GM18858 (cell line): ENCODE data around the gene SCAMP2.

Experiments
- ATAC-seq: cut with Tn5 transposase; IDR thresholded peaks from one replicate; pipeline ENCODE4 v1.9.1; 2021; ENCODE audit not compliant: unreplicated experiment

SCAMP2 gene

DNA sequence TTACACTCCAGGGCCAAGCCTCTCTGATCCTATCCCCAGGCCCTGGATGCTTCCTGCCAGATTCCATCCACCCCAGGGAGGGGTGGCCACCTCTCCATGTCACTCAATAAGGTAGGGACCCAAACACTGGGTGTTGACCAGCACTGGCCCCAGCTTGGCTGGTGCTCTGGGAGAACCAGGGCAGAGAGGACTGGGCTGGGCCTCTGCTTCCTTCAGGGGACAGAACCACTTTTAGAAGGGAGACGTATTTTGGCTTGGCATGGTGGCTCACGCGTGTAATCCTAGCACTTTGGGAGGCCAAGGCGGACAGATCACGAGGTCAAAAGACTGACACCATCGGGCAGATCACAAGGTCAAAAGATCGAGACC, 51.4 kb downstream of the SCAMP2 start:
- ATAC-seq, result no peak

- ATAC-seq, result no peak
Observed at GRCh38 chr15:74821091-74821789, 51.9 kb downstream of the SCAMP2 start.

DNA sequence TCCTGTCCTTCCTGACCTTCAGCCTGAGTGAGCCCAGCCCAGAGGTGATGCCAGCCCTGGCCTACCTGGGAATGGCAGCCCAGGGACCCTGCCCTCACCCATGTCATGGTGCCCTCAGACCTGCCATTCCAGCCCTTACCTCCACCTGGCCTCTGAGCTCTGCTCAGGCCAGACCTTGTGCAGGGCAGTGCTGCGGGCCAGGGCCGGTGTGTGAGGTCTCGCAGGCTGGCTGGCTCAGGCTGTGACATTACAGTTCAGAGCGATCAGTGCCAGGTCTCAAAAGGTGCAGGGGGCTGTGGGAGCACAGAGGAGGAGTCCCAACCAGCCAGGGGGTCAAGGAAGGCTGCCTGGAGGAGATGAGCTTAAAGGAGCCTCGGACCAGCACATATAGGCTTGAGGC, 53.1 kb downstream of the SCAMP2 start:
- ATAC-seq, result no peak

DNA sequence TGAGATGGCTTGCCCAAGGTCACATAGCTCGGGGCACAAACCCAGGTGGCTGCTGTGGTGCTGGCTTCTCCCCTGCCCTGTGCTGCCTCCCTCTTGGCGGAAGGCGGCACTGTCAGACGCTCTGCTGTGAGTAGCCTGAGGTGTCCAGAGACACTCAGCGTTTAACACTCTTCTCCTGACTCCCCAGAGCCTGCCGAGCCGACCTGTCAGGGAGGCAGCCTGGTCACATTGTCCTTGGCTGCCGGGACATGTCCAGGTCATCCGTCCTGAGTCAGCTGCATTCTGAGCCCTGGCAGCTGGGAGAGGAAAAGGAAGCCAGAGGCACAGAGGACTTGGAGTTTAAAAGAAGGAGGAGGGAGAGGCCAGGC, 55.8 kb downstream of the SCAMP2 start:
- ATAC-seq, result no peak

- no peak for ATAC-seq
Observed at GRCh38 chr15:74816624-74817369, 56.4 kb downstream of the SCAMP2 start.

GRCh38 chr15:74815961-74816360, 57.2 kb downstream of the SCAMP2 start:
- ATAC-seq, result no peak

DNA sequence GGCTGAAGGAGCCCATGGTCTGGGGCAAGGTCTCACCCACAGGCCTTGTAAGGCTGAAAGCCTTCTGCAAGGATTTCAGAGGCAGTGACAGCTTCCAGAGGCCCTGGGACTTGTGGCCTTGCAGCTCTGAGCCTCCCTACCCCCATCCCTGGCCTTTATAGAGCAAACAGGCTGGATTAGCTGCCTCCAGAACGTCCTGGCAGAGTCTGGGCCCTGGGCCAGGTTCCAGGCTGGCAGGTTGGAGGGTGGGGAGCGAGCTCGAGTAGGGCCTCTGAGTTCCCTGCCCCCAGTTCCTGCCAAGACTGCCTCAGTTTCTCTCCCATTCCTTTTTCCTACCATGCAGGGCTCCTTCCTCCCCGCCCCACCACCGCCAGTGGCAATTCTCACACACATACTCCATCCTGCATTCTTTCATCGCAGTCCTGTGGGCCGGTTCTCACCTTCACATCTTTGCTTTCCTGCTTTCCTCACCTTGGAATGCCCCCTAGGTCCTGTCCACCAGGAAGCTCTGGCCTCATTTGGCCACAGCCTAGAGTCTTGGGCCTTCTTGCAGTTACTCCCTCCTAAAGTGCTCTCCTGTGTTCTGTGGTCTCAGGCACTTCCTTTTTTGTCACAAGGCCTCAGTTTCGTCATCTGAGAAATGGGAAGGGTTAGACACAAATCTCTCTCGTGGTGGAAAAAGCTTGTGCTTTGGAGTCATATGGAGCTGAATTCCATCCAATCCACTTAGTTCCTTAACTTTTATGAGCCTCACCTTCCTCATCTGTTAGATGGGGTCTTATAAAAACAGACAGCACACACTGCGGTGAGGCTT, 57.8 kb downstream of the SCAMP2 start:
- no peak for ATAC-seq

- ATAC-seq, result no peak
Observed at GRCh38 chr15:74812533-74812932, 60.6 kb downstream of the SCAMP2 start, which contains the start of gene LMAN1L. Gene LMAN1L (plus strand): TSS chr15:74812835. CDS start chr15:74812855, 20 bp downstream.

- ATAC-seq, result no peak
Observed at GRCh38 chr15:74809956-74810355, 63.2 kb downstream of the SCAMP2 start.

DNA sequence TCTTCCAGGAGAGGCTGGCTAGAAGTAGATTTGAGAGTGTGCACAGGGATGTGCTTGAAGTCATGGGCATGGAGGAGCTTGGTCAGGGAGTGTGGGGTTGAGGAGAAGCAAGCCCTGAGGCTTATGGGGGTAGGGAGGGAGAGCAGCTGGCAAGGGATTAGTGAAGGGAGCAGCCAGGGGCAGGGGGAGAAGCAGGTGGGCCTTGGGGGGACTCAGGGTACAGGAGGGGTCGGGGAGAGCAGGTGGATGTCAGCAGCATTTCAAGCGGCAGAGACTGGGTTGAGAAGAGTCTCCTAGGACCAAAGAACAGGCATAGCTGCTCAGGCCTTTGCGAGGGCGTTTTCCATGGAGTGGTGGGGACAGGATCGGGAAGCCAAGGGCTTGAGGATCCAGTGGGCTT, 63.9 kb downstream of the SCAMP2 start:
- no peak for ATAC-seq

DNA sequence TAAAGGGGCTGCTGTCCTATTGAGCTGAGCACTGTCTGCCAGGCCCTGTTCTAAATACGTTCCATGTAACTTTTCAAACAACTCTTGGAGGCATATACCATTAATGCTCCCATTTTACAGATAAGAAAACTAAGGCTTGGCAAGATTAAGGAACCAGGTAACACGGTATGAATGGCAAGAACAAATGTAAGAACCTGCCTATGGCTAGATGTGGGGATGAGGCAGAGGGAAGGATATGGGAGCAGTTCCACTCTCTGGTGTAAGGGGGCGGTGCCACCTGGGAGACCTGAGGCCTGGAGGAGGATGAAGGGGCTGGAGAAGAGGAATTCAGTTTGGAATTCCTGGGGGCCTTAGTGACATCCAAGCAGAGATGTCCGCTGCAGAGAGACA, 64.3 kb downstream of the SCAMP2 start:
- no peak for ATAC-seq

GRCh38 chr15:74808078-74808839, 64.9 kb downstream of the SCAMP2 start:
- ATAC-seq, result no peak

GRCh38 chr15:74807282-74807681, 65.9 kb downstream of the SCAMP2 start:
- no peak for ATAC-seq

DNA sequence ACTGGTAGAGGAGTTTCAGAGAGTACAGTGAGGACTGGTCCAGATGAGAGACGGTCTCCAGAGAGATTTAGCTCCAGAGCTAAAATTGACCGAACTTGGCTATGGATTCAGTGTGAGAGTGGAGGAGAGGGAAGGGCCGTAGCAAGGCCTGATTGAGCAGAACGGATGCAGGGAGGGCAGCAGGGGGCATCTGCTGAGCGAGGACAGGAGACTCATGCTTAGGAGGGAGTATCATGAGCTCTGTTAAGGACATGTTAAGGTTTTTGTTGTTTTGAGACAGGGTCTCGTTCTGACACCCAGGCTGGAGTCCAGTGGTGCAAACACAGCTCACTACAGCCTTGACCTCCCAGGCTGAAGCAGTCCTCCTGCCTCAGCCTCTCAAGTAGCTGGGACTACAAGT, 68.2 kb downstream of the SCAMP2 start:
- no peak for ATAC-seq

DNA sequence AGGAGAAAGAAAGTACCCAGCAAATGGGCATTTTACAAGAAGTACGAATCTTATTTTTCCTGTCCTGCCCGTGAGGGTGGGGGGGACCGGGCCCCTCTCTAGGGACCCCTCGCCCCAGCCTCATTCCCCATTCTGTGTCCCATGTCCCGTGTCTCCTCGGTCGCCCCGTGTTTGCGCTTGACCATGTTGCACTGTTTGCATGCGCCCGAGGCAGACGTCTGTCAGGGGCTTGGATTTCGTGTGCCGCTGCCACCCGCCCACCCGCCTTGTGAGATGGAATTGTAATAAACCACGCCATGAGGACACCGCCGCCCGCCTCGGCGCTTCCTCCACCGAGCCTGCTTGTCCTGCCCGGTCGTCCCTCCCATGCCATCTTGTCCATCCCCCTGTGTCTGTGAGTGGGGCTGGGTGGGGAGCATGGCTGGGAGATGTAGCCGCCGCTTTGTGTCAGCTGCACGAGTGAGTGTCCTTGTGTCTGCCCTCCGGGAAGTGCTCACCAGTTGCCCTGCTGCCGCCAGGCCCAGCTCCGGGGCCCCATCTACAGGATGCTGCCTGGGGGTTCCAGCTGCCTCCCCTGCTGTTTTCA, 70.2 kb downstream of the SCAMP2 start:
- ATAC-seq, result no peak

DNA sequence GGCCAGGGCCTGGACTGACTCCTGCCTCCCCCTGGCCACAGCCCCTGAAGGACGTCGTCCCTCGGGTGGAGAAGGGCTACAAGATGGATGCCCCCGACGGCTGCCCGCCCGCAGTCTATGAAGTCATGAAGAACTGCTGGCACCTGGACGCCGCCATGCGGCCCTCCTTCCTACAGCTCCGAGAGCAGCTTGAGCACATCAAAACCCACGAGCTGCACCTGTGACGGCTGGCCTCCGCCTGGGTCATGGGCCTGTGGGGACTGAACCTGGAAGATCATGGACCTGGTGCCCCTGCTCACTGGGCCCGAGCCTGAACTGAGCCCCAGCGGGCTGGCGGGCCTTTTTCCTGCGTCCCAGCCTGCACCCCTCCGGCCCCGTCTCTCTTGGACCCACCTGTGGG, 70.9 kb downstream of the SCAMP2 start:
- ATAC-seq, result no peak

DNA sequence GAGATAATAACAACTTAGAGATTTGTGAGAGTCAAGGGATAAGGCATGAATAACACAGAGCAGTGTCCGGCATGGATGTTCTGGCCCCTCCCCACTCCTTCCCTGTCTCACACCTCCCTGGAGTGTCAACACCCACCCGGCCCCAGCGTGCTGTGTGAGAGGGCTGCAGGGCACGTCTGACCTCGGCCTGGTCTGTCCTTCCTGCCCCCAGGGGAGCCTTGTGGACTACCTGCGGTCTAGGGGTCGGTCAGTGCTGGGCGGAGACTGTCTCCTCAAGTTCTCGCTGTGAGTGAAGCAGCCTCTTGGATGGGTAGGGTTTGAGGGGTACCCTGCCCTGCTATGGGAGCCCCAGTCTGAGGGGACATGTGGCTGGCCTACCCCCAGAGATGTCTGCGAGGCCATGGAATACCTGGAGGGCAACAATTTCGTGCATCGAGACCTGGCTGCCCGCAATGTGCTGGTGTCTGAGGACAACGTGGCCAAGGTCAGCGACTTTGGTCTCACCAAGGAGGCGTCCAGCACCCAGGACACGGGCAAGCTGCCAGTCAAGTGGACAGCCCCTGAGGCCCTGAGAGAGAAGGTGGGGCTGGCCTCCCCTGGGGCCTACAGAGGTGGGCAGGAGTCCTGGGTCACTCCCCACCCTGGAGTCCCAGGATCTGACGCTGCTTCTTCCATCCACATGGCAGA, 71.7 kb downstream of the SCAMP2 start:
- no peak for ATAC-seq

GRCh38 chr15:74800559-74801094, 72.5 kb downstream of the SCAMP2 start:
- ATAC-seq, result no peak

DNA sequence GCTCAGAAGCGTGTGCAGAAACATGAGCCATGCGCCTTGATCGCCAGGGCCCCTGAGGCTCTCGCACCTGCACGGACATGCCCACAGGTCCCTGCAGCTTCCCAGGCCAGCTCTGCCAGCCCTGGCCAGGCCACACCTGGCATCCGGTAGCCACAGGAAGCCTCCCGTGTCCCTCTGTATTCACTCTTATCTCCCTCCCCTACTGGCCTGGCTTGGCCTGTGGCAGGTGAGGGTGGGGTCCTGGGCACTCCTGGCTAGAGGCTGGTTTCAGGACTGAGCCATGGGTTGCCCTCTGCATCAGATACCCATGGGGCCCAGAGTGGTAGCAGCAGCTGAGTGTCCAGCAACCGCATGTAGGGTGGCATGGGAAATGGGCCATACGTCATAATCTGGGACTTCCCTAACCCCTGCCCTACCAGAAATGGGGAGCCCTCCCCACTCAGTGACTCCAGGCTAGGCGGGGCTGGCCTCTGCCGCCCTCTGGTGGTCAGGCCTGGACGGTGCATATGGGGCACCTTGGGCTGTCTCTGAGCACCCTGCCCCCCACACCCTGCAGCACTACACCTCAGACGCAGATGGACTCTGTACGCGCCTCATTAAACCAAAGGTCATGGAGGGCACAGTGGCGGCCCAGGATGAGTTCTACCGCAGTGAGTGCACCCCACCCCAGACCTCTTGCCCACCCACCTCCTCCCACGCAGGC, 73.2 kb downstream of the SCAMP2 start:
- peak; percentile 57 for ATAC-seq
